Measurements from ENCODE around the gene TRHDE.
A peak's percentile ranks its signal among the peaks of the same experiment; 100 is the strongest.

TRHDE gene

GRCh38 chr12:72570601-72571000, 298.4 kb downstream of the TRHDE start:
- H2AFZ ChIP-seq (ENCODE audit: insufficient read depth, low read length, poor library complexity) = no peak overlapping the region

GRCh38 chr12:72574138-72574537, 302.0 kb downstream of the TRHDE start:
- Histone ChIP-seq H2AK5ac (ENCODE audit: low read length) (no peak overlapping the region), H3K9ac (ENCODE audit: low read length) (no peak overlapping the region), H3K14ac (ENCODE audit: low read length) (no peak overlapping the region), H2BK120ac (ENCODE audit: insufficient read depth, low read length, poor library complexity) (no peak overlapping the region), H3K4ac (ENCODE audit: low read depth, low read length) (no peak overlapping the region), H4K8ac (ENCODE audit: low read depth, low read length) (no peak overlapping the region), H3K4me3 (ENCODE audit: low read depth, low read length) (no peak overlapping the region), H3K27ac (ENCODE audit: low read depth, low read length) (no peak overlapping the region), H3K9me3 (ENCODE audit: insufficient read depth, low read depth, low read length) (no peaks in the 10 kb centered on the region), H3K79me2 (ENCODE audit: control insufficient read depth, insufficient read depth, low read length, poor library complexity) (no peaks in the 10 kb centered on the region), H3K79me1 (ENCODE audit: low read length) (no peaks in the 10 kb centered on the region), H3K4me1 (ENCODE audit: control insufficient read depth in 1 of 2, insufficient read depth in 2 of 2, low read length in 2 of 2) (no peaks in the 10 kb centered on the region), H3K18ac (ENCODE audit: low read length) (no peak overlapping the region), H4K12ac (ENCODE audit: low read depth, low read length) (no peak overlapping the region), H3K23ac (ENCODE audit: low read length) (no peak overlapping the region), H3K27me3 (ENCODE audit: insufficient read depth, low read length) (no peaks in the 10 kb centered on the region), H4K91ac (ENCODE audit: low read depth, low read length) (no peak overlapping the region), H2BK12ac (ENCODE audit: low read length) (no peak overlapping the region), H3K36me3 (ENCODE audit: control insufficient read depth in 1 of 2, insufficient read depth in 2 of 2, low read length in 2 of 2) (no peaks in the 10 kb centered on the region), H3K4me2 (ENCODE audit: low read length) (no peak overlapping the region), H2BK5ac (ENCODE audit: low read depth, low read length, poor library complexity) (no peak overlapping the region), H2AFZ (ENCODE audit: insufficient read depth, low read length, poor library complexity) (no peak overlapping the region)
- WGBS (ENCODE audit: extremely low coverage, insufficient coverage, insufficient read length) = no CpG with 5 or more reads among the region's 2 CpGs
- DNase-seq = no peak

More at GRCh38 chr12:72570601-72571000, 298.4 kb downstream of the TRHDE start:
- Histone ChIP-seq H3K79me1 (ENCODE audit: low read length) (no peaks in the 10 kb centered on the region), H4K8ac (ENCODE audit: low read depth, low read length) (no peak overlapping the region), H3K4me2 (ENCODE audit: low read length) (no peak overlapping the region), H3K4me1 (ENCODE audit: control insufficient read depth in 1 of 2, insufficient read depth in 2 of 2, low read length in 2 of 2) (no peaks in the 10 kb centered on the region), H3K4me3 (ENCODE audit: low read depth, low read length) (no peak overlapping the region), H3K27ac (ENCODE audit: low read depth, low read length) (no peak overlapping the region), H3K14ac (ENCODE audit: low read length) (no peak overlapping the region), H3K23ac (ENCODE audit: low read length) (no peak overlapping the region), H3K4ac (ENCODE audit: low read depth, low read length) (no peak overlapping the region), H3K27me3 (ENCODE audit: insufficient read depth, low read length) (no peaks in the 10 kb centered on the region), H2BK5ac (ENCODE audit: low read depth, low read length, poor library complexity) (no peak overlapping the region), H3K9me3 (ENCODE audit: insufficient read depth, low read depth, low read length) (no peaks in the 10 kb centered on the region), H4K12ac (ENCODE audit: low read depth, low read length) (no peak overlapping the region), H2AK5ac (ENCODE audit: low read length) (no peak overlapping the region), H4K91ac (ENCODE audit: low read depth, low read length) (no peak overlapping the region), H3K79me2 (ENCODE audit: control insufficient read depth, insufficient read depth, low read length, poor library complexity) (no peaks in the 10 kb centered on the region), H2BK12ac (ENCODE audit: low read length) (no peak overlapping the region), H3K9ac (ENCODE audit: low read length) (no peak overlapping the region), H3K18ac (ENCODE audit: low read length) (no peak overlapping the region), H2BK120ac (ENCODE audit: insufficient read depth, low read length, poor library complexity) (no peak overlapping the region), H3K36me3 (ENCODE audit: control insufficient read depth in 1 of 2, insufficient read depth in 2 of 2, low read length in 2 of 2) (no peaks in the 10 kb centered on the region)
- no CpG with 5 or more reads among the region's 7 CpGs for WGBS (ENCODE audit: extremely low coverage, insufficient coverage, insufficient read length)
- DNase-seq = peak in 1 of 2 donors; percentile 20

GRCh38 chr12:72578327-72578726, 306.2 kb downstream of the TRHDE start:
- Histone ChIP-seq H3K27me3 (ENCODE audit: insufficient read depth, low read length) (no peaks in the 10 kb centered on the region), H3K14ac (ENCODE audit: low read length) (no peak overlapping the region), H3K79me2 (ENCODE audit: control insufficient read depth, insufficient read depth, low read length, poor library complexity) (no peaks in the 10 kb centered on the region), H3K23ac (ENCODE audit: low read length) (no peak overlapping the region), H2BK120ac (ENCODE audit: insufficient read depth, low read length, poor library complexity) (no peak overlapping the region), H2AFZ (ENCODE audit: insufficient read depth, low read length, poor library complexity) (no peak overlapping the region), H3K36me3 (ENCODE audit: control insufficient read depth in 1 of 2, insufficient read depth in 2 of 2, low read length in 2 of 2) (no peaks in the 10 kb centered on the region), H4K12ac (ENCODE audit: low read depth, low read length) (no peak overlapping the region), H3K4me1 (ENCODE audit: control insufficient read depth in 1 of 2, insufficient read depth in 2 of 2, low read length in 2 of 2) (no peaks in the 10 kb centered on the region), H3K27ac (ENCODE audit: low read depth, low read length) (no peak overlapping the region), H3K9ac (ENCODE audit: low read length) (no peak overlapping the region), H3K4me3 (ENCODE audit: low read depth, low read length) (no peak overlapping the region), H2BK5ac (ENCODE audit: low read depth, low read length, poor library complexity) (no peak overlapping the region), H2AK5ac (ENCODE audit: low read length) (no peak overlapping the region), H3K9me3 (ENCODE audit: insufficient read depth, low read depth, low read length) (no peaks in the 10 kb centered on the region), H3K79me1 (ENCODE audit: low read length) (no peaks in the 10 kb centered on the region), H4K8ac (ENCODE audit: low read depth, low read length) (no peak overlapping the region), H3K4me2 (ENCODE audit: low read length) (no peak overlapping the region), H3K18ac (ENCODE audit: low read length) (no peak overlapping the region), H3K4ac (ENCODE audit: low read depth, low read length) (no peak overlapping the region), H2BK12ac (ENCODE audit: low read length) (no peak overlapping the region), H4K91ac (ENCODE audit: low read depth, low read length) (no peak overlapping the region)
- DNase-seq = no peak
- no CpG with 5 or more reads among the region's 3 CpGs for WGBS (ENCODE audit: extremely low coverage, insufficient coverage, insufficient read length)

DNA sequence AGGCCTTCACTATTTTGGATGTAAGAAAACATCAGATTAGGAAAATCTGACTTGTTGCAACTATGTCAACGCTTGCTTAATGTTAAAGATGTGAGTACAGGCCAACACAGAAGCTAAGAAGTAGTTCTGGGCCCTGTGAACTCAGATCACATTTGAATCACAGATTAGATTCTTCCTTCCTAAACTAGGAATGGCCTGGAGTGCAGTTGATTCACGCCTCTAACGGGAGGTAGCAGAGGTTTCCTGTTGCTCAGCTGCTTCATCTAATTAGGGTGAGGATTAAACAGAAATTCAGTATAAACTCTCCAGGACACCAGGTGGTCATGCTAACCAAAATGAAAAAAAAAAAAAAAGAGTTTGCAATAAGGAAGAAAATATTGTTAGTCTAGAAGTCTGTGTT, 314.3 kb downstream of the TRHDE start:
- Histone ChIP-seq H4K91ac (ENCODE audit: low read depth, low read length) (no peak overlapping the region), H3K4me2 (ENCODE audit: low read length) (no peak overlapping the region), H3K36me3 (ENCODE audit: control insufficient read depth in 1 of 2, insufficient read depth in 2 of 2, low read length in 2 of 2) (no peaks in the 10 kb centered on the region), H4K12ac (ENCODE audit: low read depth, low read length) (no peak overlapping the region), H3K27ac (ENCODE audit: low read depth, low read length) (no peak overlapping the region), H3K79me1 (ENCODE audit: low read length) (no peaks in the 10 kb centered on the region), H3K23ac (ENCODE audit: low read length) (no peak overlapping the region), H3K27me3 (ENCODE audit: insufficient read depth, low read length) (no peaks in the 10 kb centered on the region), H3K4me3 (ENCODE audit: low read depth, low read length) (no peak overlapping the region), H3K9me3 (ENCODE audit: insufficient read depth, low read depth, low read length) (no peaks in the 10 kb centered on the region), H3K9ac (ENCODE audit: low read length) (no peak overlapping the region), H3K4me1 (ENCODE audit: control insufficient read depth in 1 of 2, insufficient read depth in 2 of 2, low read length in 2 of 2) (no peaks in the 10 kb centered on the region), H2BK120ac (ENCODE audit: insufficient read depth, low read length, poor library complexity) (no peak overlapping the region), H2AFZ (ENCODE audit: insufficient read depth, low read length, poor library complexity) (no peak overlapping the region), H4K8ac (ENCODE audit: low read depth, low read length) (no peak overlapping the region), H3K18ac (ENCODE audit: low read length) (no peak overlapping the region), H3K14ac (ENCODE audit: low read length) (no peak overlapping the region), H2BK12ac (ENCODE audit: low read length) (no peak overlapping the region), H2AK5ac (ENCODE audit: low read length) (no peak overlapping the region), H3K4ac (ENCODE audit: low read depth, low read length) (no peak overlapping the region), H3K79me2 (ENCODE audit: control insufficient read depth, insufficient read depth, low read length, poor library complexity) (no peaks in the 10 kb centered on the region), H2BK5ac (ENCODE audit: low read depth, low read length, poor library complexity) (no peak overlapping the region)
- DNase-seq = no peak
- WGBS (ENCODE audit: extremely low coverage, insufficient coverage, insufficient read length) = no CpG with 5 or more reads among the region's 3 CpGs

Measured in trophoblast cell (in vitro differentiated cells and primary cell).